Neural crest cell (in vitro differentiated cells): ENCODE results near the gene EXOC6. TPM values are rescaled to one million over a fixed set of nuclear protein-coding genes. Genes with fewer than 3 reads are reported as not detected.

Experiments
- DNase-seq: peaks from one replicate; pipeline ENCODE4 v3.0.0; 2021; ENCODE audit warnings: low read depth, mixed read lengths, low spot score
- H3K27ac Mint-ChIP-seq: one replicate; pipeline ENCODE4 v1.8.0; 2021; ENCODE audit warnings: mild to moderate bottlenecking, mixed read lengths; ENCODE audit not compliant: unreplicated experiment
- H3K27me3 Mint-ChIP-seq: 2 replicates; pipeline ENCODE4 v1.8.0; 2021; ENCODE audit warnings: low read depth, mild to moderate bottlenecking, mixed read lengths
- H3K36me3 Mint-ChIP-seq: 2 replicates; pipeline ENCODE4 v1.8.0; 2021; ENCODE audit warnings: low read depth, mild to moderate bottlenecking, mixed read lengths
- H3K4me1 Mint-ChIP-seq: 2 replicates; pipeline ENCODE4 v1.8.0; 2021; ENCODE audit warnings: mixed read lengths
- H3K4me3 Mint-ChIP-seq: one replicate; pipeline ENCODE4 v1.8.0; 2021; ENCODE audit warnings: mild to moderate bottlenecking, mixed read lengths
- H3K9me3 Mint-ChIP-seq: 2 replicates; pipeline ENCODE4 v1.8.0; 2021; ENCODE audit warnings: mixed read lengths
- total RNA-seq: library from RNA; stranded (reverse); gene quantifications from 2 replicates; pipeline ENCODE4 v1.2.1, GENCODE V29; 2021
- TF ChIP-seq, protein P1 (sequence below): fragments of 200-600 bp; sonication (generic); conservative IDR thresholded peaks from 2 replicates; pipeline ENCODE4 v1.5.0; 2021; ENCODE audit warnings: antibody characterized with exemption, mild to moderate bottlenecking

The EXOC6 gene
- total RNA-seq, 1 donor from 2014 or later, result 17.2 TPM

DNA sequence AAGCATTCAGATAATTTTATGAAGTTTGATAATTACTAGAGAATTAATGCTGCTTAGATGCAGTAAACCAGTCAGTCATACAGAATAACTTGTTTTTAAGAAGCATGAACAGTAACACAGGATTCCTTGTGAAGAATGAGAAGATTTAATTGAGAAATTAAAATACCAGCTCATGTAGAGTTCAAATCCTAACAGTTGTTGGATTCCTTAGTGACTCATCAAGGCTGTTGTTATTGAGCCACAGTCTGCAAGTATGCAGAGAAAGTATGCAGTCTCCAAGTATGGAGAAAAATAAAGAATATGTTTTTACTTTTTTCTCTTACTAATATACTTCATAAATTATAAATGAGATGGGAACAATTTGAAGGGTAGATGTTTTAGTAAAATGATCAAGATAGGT is 182.1 kb downstream of the EXOC6 start:
- Mint-ChIP-seq H3K4me3 (no peak overlapping the region), H3K4me1 (peaks cover 12% of the 10 kb centered on the region), H3K27me3 (no peaks in the 10 kb centered on the region), H3K36me3 (peaks cover 23% of the 10 kb centered on the region), H3K27ac (no peak overlapping the region), H3K9me3 (peaks cover 10% of the 10 kb centered on the region)
- TF ChIP-seq, protein P1, sequence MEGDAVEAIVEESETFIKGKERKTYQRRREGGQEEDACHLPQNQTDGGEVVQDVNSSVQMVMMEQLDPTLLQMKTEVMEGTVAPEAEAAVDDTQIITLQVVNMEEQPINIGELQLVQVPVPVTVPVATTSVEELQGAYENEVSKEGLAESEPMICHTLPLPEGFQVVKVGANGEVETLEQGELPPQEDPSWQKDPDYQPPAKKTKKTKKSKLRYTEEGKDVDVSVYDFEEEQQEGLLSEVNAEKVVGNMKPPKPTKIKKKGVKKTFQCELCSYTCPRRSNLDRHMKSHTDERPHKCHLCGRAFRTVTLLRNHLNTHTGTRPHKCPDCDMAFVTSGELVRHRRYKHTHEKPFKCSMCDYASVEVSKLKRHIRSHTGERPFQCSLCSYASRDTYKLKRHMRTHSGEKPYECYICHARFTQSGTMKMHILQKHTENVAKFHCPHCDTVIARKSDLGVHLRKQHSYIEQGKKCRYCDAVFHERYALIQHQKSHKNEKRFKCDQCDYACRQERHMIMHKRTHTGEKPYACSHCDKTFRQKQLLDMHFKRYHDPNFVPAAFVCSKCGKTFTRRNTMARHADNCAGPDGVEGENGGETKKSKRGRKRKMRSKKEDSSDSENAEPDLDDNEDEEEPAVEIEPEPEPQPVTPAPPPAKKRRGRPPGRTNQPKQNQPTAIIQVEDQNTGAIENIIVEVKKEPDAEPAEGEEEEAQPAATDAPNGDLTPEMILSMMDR, result no peak
- DNase-seq, result no peak

DNA sequence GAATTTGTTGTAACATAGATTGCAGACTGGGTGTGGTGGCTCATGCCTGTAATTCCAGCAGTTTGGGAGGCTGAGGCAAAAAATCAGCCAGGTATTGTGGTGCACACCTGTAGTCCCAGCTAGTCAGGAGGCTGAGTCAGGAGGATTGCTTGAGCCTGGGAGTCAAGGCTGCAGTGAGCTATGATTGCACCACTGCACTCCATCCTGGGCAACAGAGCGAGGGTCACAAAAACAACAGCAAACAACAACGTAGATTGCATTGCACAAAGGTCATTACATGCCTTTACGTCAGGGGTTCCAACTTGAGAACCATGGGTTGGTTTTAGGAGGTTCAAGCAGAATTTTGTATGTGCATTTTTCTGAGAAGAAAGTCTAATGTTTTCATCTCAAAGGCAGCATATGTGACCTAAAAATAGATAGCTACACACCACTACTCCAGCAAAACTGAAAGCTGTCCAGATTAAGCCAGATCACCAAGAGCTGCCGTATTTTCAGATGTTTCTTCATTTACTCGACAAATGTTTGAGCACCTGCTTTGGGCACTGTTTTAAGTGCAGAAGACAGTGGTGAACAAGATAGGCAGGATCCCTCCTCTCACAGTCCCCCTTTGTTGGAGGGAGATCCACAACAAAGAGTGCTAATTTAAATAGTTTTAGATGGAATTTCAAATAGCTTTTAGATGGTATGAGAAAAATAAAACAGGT is 183.9 kb downstream of the EXOC6 start:
- no peak overlapping the region for H3K27ac Mint-ChIP-seq
- no peak overlapping the region for H3K4me3 Mint-ChIP-seq
- peaks cover 4% of the 10 kb centered on the region for H3K9me3 Mint-ChIP-seq
- H3K36me3 Mint-ChIP-seq, result peaks cover 10% of the 10 kb centered on the region
- no peak for DNase-seq
- TF ChIP-seq, protein P1, result no peak
- peaks cover 12% of the 10 kb centered on the region for H3K4me1 Mint-ChIP-seq
- H3K27me3 Mint-ChIP-seq, result no peaks in the 10 kb centered on the region

DNA sequence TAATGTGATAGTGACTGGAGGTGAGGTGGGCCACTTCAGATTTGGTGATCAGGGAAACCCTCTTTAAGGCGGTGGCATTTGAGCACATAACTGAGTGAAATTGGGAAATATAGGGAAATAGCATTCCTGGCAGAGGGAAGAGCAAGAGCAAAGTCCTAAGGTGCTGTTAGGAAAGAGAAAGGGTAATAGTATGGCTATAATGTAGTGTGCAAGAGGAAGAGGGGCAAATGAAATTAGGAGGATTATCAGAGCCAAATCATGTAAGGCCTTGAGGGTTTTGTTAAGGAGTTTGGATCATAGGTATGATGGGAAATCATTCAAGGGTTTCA is 184.5 kb downstream of the EXOC6 start:
- Mint-ChIP-seq H3K27me3 (no peaks in the 10 kb centered on the region), H3K4me3 (no peak overlapping the region), H3K9me3 (no peaks in the 10 kb centered on the region), H3K36me3 (peaks cover 5% of the 10 kb centered on the region), H3K27ac (no peak overlapping the region), H3K4me1 (peaks cover 12% of the 10 kb centered on the region)
- TF ChIP-seq, protein P1, result no peak
- no peak for DNase-seq

DNA sequence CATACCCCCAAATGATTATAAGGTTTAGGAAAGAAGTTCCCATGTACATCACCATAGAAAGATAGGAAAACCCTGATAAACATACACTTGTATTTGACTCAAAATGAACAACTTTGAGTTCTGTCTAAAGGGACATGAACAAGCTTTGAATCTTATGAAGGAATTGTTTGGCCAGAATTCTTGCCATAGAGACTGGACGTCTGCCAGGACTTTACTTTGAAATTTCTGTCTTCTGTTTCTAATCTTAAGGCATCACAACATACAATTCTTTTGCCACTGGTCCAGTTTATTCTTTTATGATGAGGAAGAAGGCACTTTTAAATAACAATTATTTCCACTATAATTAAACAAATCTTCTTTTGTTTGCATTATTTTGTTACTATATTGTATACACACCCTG is 186.1 kb downstream of the EXOC6 start:
- DNase-seq, result no peak
- Mint-ChIP-seq H3K9me3 (no peaks in the 10 kb centered on the region), H3K27me3 (no peaks in the 10 kb centered on the region), H3K36me3 (no peaks in the 10 kb centered on the region), H3K4me1 (peaks cover 12% of the 10 kb centered on the region), H3K27ac (no peak overlapping the region), H3K4me3 (no peak overlapping the region)
- TF ChIP-seq, protein P1, result no peak

DNA sequence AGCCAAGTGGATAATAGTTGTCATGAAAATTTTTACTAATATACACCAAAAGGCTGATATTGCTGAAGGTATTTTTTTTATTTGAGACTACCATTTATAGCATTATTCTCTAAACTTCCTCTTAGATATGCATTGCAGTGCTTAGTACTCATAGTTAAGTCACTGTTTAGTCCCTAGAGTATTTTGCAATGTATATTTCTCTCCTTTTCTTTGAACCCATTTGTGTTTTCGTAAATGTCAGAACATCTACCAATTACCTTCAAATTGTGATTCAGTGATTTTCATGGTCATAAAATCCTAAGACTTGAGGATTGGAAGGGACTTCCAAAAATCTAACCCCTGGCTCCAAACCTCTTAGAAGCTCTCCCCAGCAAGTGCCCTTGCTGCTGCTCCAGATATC is 190.8 kb downstream of the EXOC6 start:
- H3K9me3 Mint-ChIP-seq, result no peaks in the 10 kb centered on the region
- H3K4me1 Mint-ChIP-seq, result peaks cover 5% of the 10 kb centered on the region
- H3K4me3 Mint-ChIP-seq, result no peak overlapping the region
- no peak for DNase-seq
- H3K27me3 Mint-ChIP-seq, result no peaks in the 10 kb centered on the region
- H3K36me3 Mint-ChIP-seq, result no peaks in the 10 kb centered on the region
- TF ChIP-seq, protein P1, result no peak
- H3K27ac Mint-ChIP-seq, result no peak overlapping the region
